Measurements from ENCODE around the gene MYL12A.

The MYL12A gene

GRCh38 chr18:3235846-3236245 is 11.8 kb upstream of the MYL12A start:
- no peak overlapping the region for H2AFZ ChIP-seq (ENCODE audit: low read depth)

GRCh38 chr18:3236470-3236869 is 11.1 kb upstream of the MYL12A start:
- Histone ChIP-seq H3K9ac (no peak overlapping the region), H3K4me3 (IDR thresholded peaks at IDR 0.05; ENCODE audit: insufficient read depth, low read depth, low read length) (no peak overlapping the region), H3K4me2 (no peak overlapping the region), H3K27ac (no peak overlapping the region), H4K20me1 (ENCODE audit: insufficient read depth) (no peaks in the 10 kb centered on the region), H2AFZ (ENCODE audit: low read depth) (no peak overlapping the region), H3K36me3 (ENCODE audit: insufficient read depth) (no peaks in the 10 kb centered on the region), H3K79me2 (ENCODE audit: insufficient read depth, low read depth) (no peaks in the 10 kb centered on the region), H3K27me3 (ENCODE audit: insufficient read depth, low read depth) (no peaks in the 10 kb centered on the region), H3K4me1 (ENCODE audit: low read depth, poor library complexity, severe bottlenecking) (no peaks in the 10 kb centered on the region)
- TF ChIP-seq CTCF (conservative IDR thresholded peaks at IDR 0.05; ENCODE audit: low read depth, low read length), result no peak

More at GRCh38 chr18:3235846-3236245, 11.8 kb upstream of the MYL12A start:
- H3K27ac ChIP-seq, result no peak overlapping the region
- H3K4me1 ChIP-seq (ENCODE audit: low read depth, poor library complexity, severe bottlenecking), result no peaks in the 10 kb centered on the region
- no peaks in the 10 kb centered on the region for H3K79me2 ChIP-seq (ENCODE audit: insufficient read depth, low read depth)
- no peak overlapping the region for H3K4me3 ChIP-seq (IDR thresholded peaks at IDR 0.05; ENCODE audit: insufficient read depth, low read depth, low read length)
- H3K4me2 ChIP-seq, result no peak overlapping the region
- no peaks in the 10 kb centered on the region for H4K20me1 ChIP-seq (ENCODE audit: insufficient read depth)
- H3K9ac ChIP-seq, result no peak overlapping the region
- H3K27me3 ChIP-seq (ENCODE audit: insufficient read depth, low read depth), result no peaks in the 10 kb centered on the region
- TF ChIP-seq CTCF (conservative IDR thresholded peaks at IDR 0.05; ENCODE audit: low read depth, low read length), result no peak
- no peaks in the 10 kb centered on the region for H3K36me3 ChIP-seq (ENCODE audit: insufficient read depth)

GRCh38 chr18:3238742-3239141 is 8.9 kb upstream of the MYL12A start:
- no peaks in the 10 kb centered on the region for H3K79me2 ChIP-seq (ENCODE audit: insufficient read depth, low read depth)
- H3K27me3 ChIP-seq (ENCODE audit: insufficient read depth, low read depth), result no peaks in the 10 kb centered on the region
- H3K27ac ChIP-seq, result no peak overlapping the region
- no peaks in the 10 kb centered on the region for H4K20me1 ChIP-seq (ENCODE audit: insufficient read depth)
- no peak overlapping the region for H2AFZ ChIP-seq (ENCODE audit: low read depth)
- TF ChIP-seq CTCF (conservative IDR thresholded peaks at IDR 0.05; ENCODE audit: low read depth, low read length), result no peak
- H3K36me3 ChIP-seq (ENCODE audit: insufficient read depth), result no peaks in the 10 kb centered on the region
- no peaks in the 10 kb centered on the region for H3K4me1 ChIP-seq (ENCODE audit: low read depth, poor library complexity, severe bottlenecking)
- no peak overlapping the region for H3K9ac ChIP-seq
- no peak overlapping the region for H3K4me2 ChIP-seq
- H3K4me3 ChIP-seq (IDR thresholded peaks at IDR 0.05; ENCODE audit: insufficient read depth, low read depth, low read length), result no peak overlapping the region

GRCh38 chr18:3245185-3245564 is 2.4 kb upstream of the MYL12A start:
- no peaks in the 10 kb centered on the region for H3K27me3 ChIP-seq (ENCODE audit: insufficient read depth, low read depth)
- H3K4me3 ChIP-seq (IDR thresholded peaks at IDR 0.05; ENCODE audit: insufficient read depth, low read depth, low read length), result no peak overlapping the region
- peaks cover 22% of the 10 kb centered on the region for H3K4me1 ChIP-seq (ENCODE audit: low read depth, poor library complexity, severe bottlenecking)
- H2AFZ ChIP-seq (ENCODE audit: low read depth), result no peak overlapping the region
- no peak overlapping the region for H3K4me2 ChIP-seq
- H3K79me2 ChIP-seq (ENCODE audit: insufficient read depth, low read depth), result peaks cover 21% of the 10 kb centered on the region
- no peak overlapping the region for H3K9ac ChIP-seq
- no peaks in the 10 kb centered on the region for H3K36me3 ChIP-seq (ENCODE audit: insufficient read depth)
- H4K20me1 ChIP-seq (ENCODE audit: insufficient read depth), result 0 out of 2 replicates have a peak, but pooled peaks cover 5% of the 10 kb centered on the region
- no peak for TF ChIP-seq CTCF (conservative IDR thresholded peaks at IDR 0.05; ENCODE audit: low read depth, low read length)
- no peak overlapping the region for H3K27ac ChIP-seq
